Erythroblast (primary cell): ENCODE results near the gene SMURF1.

ENCODE experiments used
- DNase-seq, 2 experiments: peaks; one replicate each; lab custom pipeline; 2025; lab: John Stamatoyannopoulos, UW
- GATA1 ChIP-seq: IDR thresholded peaks from 2 replicates; pipeline ENCODE4 v1.6.1; 2011; ENCODE audit warnings: low read depth, mild to moderate bottlenecking, control low read depth, low read length, moderate library complexity
- POLR2A ChIP-seq: IDR thresholded peaks from 2 replicates; pipeline ENCODE4 v1.6.1; 2011; ENCODE audit warnings: mild to moderate bottlenecking, low read length

The SMURF1 gene

DNA sequence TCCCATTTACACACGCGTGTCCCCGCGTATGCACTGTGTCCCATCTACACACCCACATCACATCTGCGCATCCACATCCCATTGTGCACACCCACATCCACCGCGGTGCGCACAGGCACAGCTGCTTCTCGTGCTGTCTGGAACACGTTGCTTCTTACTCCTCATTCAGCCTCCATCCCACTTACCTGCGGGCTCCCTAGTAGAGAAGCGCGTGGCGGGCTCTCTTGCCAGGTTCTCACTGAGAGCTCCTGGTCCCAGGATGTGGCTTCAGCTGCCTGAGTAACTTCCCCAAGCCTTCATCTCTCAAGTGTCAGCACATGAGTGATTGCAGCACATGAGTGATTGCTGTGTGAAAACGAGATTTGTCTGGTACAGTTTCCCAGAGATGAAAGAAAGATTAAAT is 147.8 kb downstream of the SMURF1 start:
- DNase-seq: no peak

DNA sequence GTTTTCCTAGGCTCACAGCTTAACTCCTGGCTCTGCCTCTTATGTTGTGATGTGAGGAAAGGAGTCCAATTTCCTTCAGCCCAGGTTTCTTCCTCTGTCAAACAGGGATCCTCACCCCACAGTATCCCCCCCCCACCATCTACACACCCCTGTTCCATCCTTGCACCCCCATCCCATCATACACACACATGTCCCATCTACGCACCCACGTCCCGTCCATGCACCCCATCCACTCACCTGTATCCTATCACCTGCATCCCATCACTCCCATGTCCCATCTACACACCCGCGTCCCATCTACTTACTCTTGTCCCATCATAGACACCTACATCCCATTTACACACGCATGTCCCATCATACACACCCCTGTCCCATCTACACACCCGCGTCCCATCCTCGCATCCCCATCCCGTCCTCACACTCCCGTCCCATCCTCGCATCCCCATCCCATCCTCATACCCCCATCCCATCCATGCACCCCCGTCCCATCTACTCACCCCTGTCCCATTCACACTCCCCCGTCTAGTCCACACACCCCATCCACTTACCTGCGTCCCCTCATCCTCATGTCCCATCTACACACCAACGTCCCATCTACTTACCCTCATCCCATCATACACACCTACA is 148.3 kb downstream of the SMURF1 start:
- TF ChIP-seq GATA1: no peak
- no peak for TF ChIP-seq POLR2A

More for the DNA sequence above, 147.8 kb downstream of the SMURF1 start:
- TF ChIP-seq POLR2A (no peak), GATA1 (no peak)

DNA sequence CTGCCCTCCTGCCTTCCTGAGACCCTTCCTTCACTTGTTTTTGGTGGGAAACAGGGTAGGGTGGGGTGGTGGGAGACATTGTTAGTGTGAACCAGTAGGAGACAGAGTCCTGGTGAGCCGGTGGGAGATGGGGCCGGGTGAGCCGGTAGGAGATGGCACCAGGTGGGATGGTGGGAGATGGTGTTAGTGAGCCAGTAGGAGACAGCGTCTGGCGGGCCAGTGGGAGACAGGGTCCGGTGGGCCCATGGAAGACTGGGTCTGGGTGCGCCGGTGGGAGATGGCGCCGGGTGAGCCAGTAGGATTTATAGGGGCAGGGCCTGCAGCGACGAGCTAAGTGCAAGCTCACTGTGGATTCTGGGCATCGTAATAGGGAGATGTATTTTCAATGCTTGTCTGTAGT is 148.8 kb downstream of the SMURF1 start:
- no peak for DNase-seq
- TF ChIP-seq POLR2A (no peak), GATA1 (no peak)

More for the DNA sequence above, 148.3 kb downstream of the SMURF1 start:
- no peak for DNase-seq

DNA sequence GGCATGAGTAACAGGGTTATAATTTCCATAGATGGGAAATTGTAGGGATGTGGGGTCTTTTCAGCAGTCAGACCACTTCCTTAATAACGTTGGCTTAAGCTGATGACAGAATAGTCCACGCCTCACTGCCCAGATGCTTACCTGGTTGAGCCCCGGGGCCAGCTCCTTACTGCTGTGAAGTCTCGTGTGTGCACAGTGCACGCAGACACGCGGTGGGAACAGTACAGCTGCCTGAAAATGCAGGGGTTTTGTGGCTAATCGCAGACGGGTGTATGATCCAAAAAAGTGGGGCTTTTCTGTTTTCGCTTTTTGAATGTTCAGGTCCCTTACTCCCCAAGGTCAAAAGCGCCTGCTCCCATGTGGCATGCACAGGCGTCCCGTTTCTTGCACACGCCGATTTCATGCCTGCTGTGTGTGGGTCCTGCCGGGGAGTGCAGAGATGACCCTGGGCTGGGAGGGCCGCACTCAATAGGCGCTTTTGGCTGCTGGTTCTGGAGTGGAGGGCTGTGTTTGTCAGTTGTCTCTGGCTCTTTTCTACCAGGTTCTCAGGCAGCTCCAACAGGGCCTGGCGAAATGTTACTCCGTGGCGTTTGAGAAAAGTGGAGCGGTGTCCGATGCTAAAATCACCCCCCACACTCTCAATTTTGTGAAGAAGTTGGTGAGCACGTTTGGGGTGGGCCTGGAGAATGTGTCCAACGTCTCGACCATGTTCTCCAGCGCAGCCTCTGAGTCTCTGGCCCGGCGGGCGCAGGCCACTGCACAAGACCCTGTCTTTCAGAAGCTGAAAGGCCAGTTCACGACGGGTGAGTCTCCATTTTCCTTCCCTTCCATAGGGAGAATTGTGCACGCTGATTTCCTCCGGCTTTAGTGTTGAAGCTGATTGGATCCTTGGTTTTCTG is 149.6 kb downstream of the SMURF1 start:
- no peak for DNase-seq
- TF ChIP-seq GATA1: no peak
- TF ChIP-seq POLR2A: no peak

DNA sequence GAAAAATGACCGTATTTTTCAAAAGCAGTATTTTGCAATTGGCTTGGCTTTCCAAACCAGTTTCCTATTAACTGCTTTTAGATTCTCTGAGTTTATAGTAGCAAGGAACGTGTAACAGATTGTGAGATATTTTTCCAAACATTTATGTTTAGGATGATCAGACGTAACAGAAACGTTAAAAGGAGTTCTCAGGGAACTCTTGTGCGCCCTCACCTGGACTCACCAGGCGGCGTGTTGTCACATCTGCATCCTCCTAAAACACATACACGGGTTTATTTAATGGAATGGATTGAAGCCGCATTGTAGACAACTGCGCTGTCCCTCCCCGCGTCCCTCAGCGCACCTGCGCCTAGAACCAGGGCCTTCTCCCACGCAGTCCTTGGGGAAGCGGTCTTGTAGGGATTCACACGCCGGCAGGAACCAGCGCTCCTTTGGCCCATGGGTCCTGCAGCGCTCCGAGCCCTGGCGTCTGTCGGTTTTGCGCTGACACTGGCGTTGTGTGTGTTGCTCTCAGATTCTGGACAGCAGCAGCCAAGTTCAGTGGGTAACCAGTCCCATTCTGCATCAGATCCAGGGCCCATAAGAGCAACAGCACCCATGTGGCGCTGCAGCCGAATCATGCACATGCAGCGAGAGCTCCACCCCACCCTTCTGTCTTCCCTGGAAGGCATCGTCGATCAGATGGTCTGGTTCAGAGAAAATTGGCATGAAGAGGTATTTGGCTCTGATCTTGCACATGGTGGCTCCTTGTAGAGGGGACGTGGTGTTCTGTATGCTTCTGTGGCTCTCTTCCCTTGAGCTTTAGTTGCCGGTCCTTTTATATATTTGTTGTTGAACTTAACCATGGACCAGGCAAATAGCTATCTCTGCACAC is 150.6 kb downstream of the SMURF1 start:
- TF ChIP-seq POLR2A (no peak), GATA1 (no peak)
- DNase-seq: no peak

DNA sequence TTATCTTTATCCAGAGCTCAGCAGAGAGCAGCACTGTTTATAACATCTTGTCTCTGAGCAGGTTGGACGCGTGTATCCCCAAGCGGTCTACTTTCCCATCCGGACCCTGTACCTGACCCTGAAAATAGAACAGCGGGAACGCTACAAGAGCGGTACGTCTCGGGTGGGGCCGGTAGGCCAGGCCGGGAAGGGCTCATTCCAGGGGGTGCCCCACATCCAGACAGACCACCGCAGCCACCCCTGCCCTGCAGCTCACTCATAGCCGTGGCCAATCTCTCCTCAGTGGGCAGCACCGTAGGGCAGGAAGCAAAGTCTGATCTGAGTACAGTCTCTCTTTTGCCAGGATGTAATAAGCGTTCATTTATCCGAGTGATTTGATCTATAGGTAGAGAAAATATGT is 151.8 kb downstream of the SMURF1 start:
- no peak for DNase-seq
- TF ChIP-seq POLR2A (no peak), GATA1 (no peak)

DNA sequence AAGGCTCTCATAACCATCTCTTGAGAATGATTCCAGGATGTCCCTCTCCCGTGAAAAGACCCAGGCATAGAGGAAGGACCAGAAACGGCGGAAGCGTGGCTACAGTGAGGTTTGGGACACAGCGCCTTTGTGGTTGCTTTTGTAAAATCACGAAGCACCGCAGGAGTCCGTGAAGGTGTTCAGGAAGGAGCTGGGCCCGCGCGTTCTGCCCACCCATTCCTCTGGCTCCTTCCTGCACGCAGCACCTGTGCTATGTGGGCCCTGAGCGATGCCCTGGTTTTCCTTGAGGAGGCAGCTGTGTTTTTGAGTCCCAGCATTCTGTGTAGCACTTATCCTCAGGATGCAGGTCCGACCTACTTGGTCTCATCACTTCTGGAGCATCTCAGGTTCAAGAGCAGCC is 152.8 kb downstream of the SMURF1 start:
- no peak for DNase-seq
- TF ChIP-seq POLR2A: no peak
- TF ChIP-seq GATA1: no peak

DNA sequence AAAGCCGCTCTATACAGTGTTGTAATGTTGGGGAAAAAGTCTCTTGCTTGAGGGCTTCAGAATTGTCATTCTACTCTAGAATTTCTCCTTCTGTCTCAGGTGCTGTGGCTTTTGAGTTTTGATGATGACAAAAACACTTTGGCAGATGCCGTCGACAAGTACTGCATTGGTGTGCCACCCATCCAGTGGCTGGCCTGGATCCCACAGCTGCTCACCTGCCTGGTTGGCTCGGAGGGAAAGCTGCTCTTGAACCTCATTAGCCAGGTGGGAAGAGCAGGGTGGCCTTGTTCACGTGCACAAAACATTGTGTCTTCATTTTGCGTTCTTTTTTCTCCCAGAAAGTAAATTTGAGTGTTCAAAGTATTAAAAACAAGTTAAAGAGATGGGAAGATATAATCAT is 153.6 kb downstream of the SMURF1 start:
- no peak for DNase-seq
- no peak for TF ChIP-seq POLR2A
- TF ChIP-seq GATA1: no peak

DNA sequence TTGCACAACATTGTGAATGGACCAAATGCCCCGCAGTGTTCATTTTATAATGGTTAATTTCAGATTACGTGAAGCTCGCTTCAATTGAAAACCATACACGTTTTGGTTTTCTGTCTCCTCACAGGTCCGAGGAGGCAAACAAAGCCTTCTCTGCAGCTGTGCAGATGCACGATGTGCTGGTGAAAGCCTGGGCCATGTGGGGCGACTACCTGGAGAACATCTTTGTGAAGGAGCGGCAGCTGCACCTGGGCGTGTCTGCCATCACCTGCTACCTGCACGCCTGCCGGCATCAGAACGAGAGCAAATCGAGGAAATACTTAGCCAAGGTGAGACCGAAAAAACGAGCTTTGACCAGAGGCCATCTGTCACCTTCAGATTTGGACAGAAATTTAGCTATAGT is 155.3 kb downstream of the SMURF1 start:
- TF ChIP-seq GATA1: no peak
- no peak for TF ChIP-seq POLR2A
- DNase-seq: no peak

DNA sequence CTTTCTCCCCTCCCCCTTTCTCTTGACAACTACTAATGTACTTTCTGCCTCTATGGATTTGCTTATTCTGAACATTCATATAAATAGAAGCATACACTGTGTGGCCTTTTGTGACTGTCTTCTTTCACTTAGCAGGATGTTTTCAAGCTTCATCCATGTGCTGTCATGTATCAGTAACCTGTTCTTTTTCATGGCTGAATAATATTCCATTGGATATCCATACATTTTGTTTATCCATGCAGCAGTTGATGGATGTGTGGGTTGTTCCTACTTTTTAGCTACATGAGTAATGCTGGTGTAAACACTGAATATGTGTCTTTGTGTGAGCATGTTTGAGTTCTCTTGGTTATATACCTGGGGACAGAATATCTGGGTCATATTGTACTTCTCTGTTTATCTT is 158.0 kb downstream of the SMURF1 start:
- no peak for TF ChIP-seq GATA1
- TF ChIP-seq POLR2A: no peak
- no peak for DNase-seq

DNA sequence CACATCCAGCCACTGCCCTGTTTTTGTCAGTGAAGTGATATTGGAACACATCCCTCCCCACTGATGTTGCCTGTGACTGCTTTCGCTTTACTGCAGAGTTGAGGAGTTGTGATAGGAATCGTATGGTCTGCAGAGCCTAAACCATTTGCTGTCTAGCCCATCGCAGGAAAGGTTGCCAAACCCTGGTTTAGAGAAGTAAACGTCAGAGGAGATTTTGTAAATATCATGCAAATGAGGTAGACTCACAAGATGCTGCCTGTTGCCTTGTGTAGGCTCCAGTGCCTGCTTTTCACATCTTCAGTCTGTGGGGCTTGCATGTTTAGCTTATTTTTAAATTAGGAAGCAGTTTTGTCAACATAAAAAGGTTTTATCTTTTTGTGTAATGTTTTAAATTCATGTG is 158.5 kb downstream of the SMURF1 start:
- TF ChIP-seq POLR2A (no peak), GATA1 (no peak)

DNA sequence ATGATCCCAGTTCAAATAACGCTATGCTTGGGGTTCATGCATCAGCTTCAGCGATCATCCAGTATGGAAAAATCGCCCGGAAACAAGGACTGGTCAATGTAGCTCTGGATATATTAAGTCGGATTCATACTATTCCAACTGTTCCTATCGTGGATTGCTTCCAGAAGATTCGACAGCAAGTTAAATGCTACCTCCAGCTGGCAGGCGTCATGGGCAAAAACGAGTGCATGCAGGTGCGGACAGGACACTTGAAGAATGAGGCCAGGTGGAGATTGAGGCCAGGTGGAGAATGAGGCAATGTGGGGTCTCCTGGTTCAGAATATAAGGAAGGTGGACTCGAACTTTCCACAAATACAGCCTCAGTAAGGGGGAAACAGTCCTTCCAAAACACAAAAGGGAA is 159.8 kb downstream of the SMURF1 start:
- TF ChIP-seq GATA1 (no peak), POLR2A (no peak)
- DNase-seq: no peak

More for the DNA sequence above, 158.5 kb downstream of the SMURF1 start:
- no peak for DNase-seq

DNA sequence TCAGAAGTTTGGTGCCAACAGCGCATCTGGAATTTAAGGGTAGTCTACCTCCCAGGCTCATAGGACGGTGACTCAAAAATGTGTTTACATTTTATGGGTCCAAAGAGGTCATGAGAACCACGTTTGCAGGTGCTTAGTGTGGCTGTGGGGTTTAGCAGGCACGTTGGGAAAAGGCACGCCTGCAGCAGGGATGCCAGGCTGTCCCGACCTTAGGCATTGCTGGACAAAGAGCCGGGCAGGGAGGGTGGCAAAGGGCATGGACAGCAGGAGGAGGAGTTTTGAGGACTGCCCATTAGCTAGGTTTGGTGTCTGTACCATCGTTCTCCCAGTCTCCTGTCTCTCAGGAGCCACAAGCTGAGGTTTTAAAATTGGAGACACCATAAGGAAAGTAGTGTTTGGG is 161.2 kb downstream of the SMURF1 start:
- no peak for TF ChIP-seq GATA1
- no peak for TF ChIP-seq POLR2A
- DNase-seq: no peak

DNA sequence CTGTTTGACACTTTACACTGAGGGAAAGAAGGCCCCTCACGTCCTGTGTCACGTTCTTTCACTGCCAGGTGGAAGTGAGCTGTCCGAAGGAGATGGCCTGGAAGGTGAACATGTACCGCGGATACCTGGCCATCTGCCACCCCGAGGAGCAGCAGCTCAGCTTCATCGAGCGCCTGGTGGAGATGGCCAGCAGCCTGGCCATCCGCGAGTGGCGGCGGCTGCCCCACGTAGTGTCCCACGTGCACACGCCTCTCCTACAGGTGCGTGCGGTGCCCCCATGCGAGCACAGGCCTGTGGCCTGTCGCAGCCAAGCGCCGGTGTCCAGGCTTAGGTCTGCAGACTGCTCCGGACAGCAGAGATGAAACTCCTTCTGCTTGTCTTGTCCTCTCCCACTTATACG is 162.2 kb downstream of the SMURF1 start:
- DNase-seq: no peak

More for the DNA sequence above, 162.2 kb downstream of the SMURF1 start:
- no peak for TF ChIP-seq POLR2A
- no peak for TF ChIP-seq GATA1
